Natural killer cell (primary cell): ENCODE results near the gene ATP8B3. TPM values are rescaled to one million over a fixed set of nuclear protein-coding genes. Genes with fewer than 3 reads are reported as not detected.
A peak's percentile ranks its signal among the peaks of the same experiment; 100 is the strongest.

Experiments used
- ATAC-seq, 3 donors: fragments of 150-1000 bp in 2 of 3; fragments of 200-7000 bp in 1 of 3; cut with Tn5 transposase; 1 replicate in 1 of 3; 2 replicates in 2 of 3; pipeline ENCODE4 v1.10.0; 2021; ENCODE audit warnings: mild to moderate bottlenecking in 2 of 3, moderate library complexity in 2 of 3
- DNase-seq, 2 donors: peaks; one replicate each; pipeline versions ENCODE4 v3.0.0 to v3.0.0-alpha.2; 2013 to 2021; ENCODE audit warnings: mixed read lengths in 1 of 2
- H3K27ac ChIP-seq: one replicate; pipeline ENCODE4 v1.5.1; 2013; ENCODE audit warnings: mild to moderate bottlenecking, low read length
- H3K27me3 ChIP-seq: one replicate; pipeline ENCODE4 v1.6.1; 2013; ENCODE audit warnings: low read length; ENCODE audit not compliant: control insufficient read depth, insufficient read depth
- H3K36me3 ChIP-seq: one replicate; pipeline ENCODE4 v1.6.1; 2013; ENCODE audit warnings: low read length; ENCODE audit not compliant: control insufficient read depth, insufficient read depth
- H3K4me1 ChIP-seq: one replicate; pipeline ENCODE4 v1.6.1; 2013; ENCODE audit warnings: low read length; ENCODE audit not compliant: control insufficient read depth, insufficient read depth
- H3K4me3 ChIP-seq: one replicate; pipeline ENCODE4 v1.5.1; 2013; ENCODE audit warnings: low read length
- H3K9me3 ChIP-seq: one replicate; pipeline ENCODE4 v1.6.1; 2013; ENCODE audit warnings: low read length; ENCODE audit not compliant: control insufficient read depth, insufficient read depth
- H3K27ac Mint-ChIP-seq, 2 donors: one replicate each; pipeline ENCODE4 v1.8.0; 2022; ENCODE audit warnings: mild to moderate bottlenecking in 2 of 2, mixed read lengths in 2 of 2, moderate library complexity in 1 of 2
- H3K27me3 Mint-ChIP-seq, 2 donors: one replicate each; pipeline ENCODE4 v1.8.0; 2022; ENCODE audit warnings: low read depth in 2 of 2, mixed read lengths in 2 of 2
- H3K36me3 Mint-ChIP-seq: one replicate; pipeline ENCODE4 v1.8.0; 2022; ENCODE audit warnings: mixed read lengths
- H3K4me1 Mint-ChIP-seq, 2 donors: one replicate each; pipeline ENCODE4 v1.8.0; 2022; ENCODE audit warnings: mixed read lengths in 2 of 2
- H3K4me3 Mint-ChIP-seq: one replicate; pipeline ENCODE4 v1.8.0; 2022; ENCODE audit warnings: mild to moderate bottlenecking, moderate library complexity, mixed read lengths
- H3K9me3 Mint-ChIP-seq, 2 donors: one replicate each; pipeline ENCODE4 v1.8.0; 2022; ENCODE audit warnings: mixed read lengths in 2 of 2
- CTCF ChIP-seq: fragments of 200-600 bp; IDR thresholded peaks from one replicate; pipeline ENCODE4 v1.8.0; 2022; ENCODE audit warnings: antibody characterized with exemption
- WGBS: methylation state at CpG from one replicate; pipeline ENCODE4 v1.1.7; 2013; ENCODE audit warnings: missing lambda C conversion rate; ENCODE audit not compliant: insufficient coverage; 5-methylcytosine and 5-hydroxymethylcytosine counted together
- intact Hi-C: fragments of 100-400 bp; cut with micrococcal nuclease; formaldehyde crosslinking; loops from one replicate; pipeline ENCODE4 v1.14.2; 2022
- total RNA-seq, 4 donors: library from RNA; stranded (reverse); fragments of 120-200 nt in 1 of 4; gene quantifications; one replicate each; pipeline versions ENCODE4 v1.2.3 to v1.2.4, GENCODE V29; 2013 to 2022

Gene ATP8B3
- total RNA-seq, 3 donors from 2014 or later (not counting 1 experiment from before 2014, with no cell fraction given) = 5.3 to 11.5 (median 11.2) TPM

GRCh38 chr19:1768918-1769644 is 43.0 kb downstream of the ATP8B3 start:
- intact Hi-C loops = no loop called here
- Mint-ChIP-seq H3K36me3 (peaks cover 10% of the 10 kb centered on the region), H3K27ac (no peak overlapping the region), H3K4me1 (peaks cover 0 to 6% of the 10 kb centered on the region in 2 donors), H3K27me3 (peaks cover 52 to 62% of the 10 kb centered on the region in 2 donors), H3K4me3 (no peak overlapping the region), H3K9me3 (peaks cover 2 to 4% of the 10 kb centered on the region in 2 donors)
- Histone ChIP-seq H3K4me3 (no peak overlapping the region), H3K36me3 (no peaks in the 10 kb centered on the region), H3K9me3 (peaks cover 8% of the 10 kb centered on the region), H3K4me1 (peaks cover 9% of the 10 kb centered on the region), H3K27me3 (peaks cover 46% of the 10 kb centered on the region), H3K27ac (no peak overlapping the region)
- whole genome bisulfite sequencing = 79% methylated on average over 9 of the region's 9 CpGs
- DNase-seq = no peak
- no peak for TF ChIP-seq CTCF
- no peak for ATAC-seq

- Mint-ChIP-seq H3K27ac (no peak overlapping the region), H3K27me3 (peaks cover 45 to 60% of the 10 kb centered on the region in 2 donors), H3K4me3 (no peak overlapping the region), H3K4me1 (peaks cover 0 to 6% of the 10 kb centered on the region in 2 donors), H3K36me3 (peaks cover 10% of the 10 kb centered on the region), H3K9me3 (peaks cover 2 to 4% of the 10 kb centered on the region in 2 donors)
- Histone ChIP-seq H3K4me1 (peaks cover 9% of the 10 kb centered on the region), H3K9me3 (peaks cover 8% of the 10 kb centered on the region), H3K4me3 (no peak overlapping the region), H3K27me3 (peaks cover 46% of the 10 kb centered on the region), H3K27ac (no peak overlapping the region), H3K36me3 (no peaks in the 10 kb centered on the region)
- no peak for ATAC-seq
- WGBS = 23% methylated on average over 13 of the region's 13 CpGs
- intact Hi-C loops = no loop called here
- DNase-seq = no peak
- no peak for TF ChIP-seq CTCF
These were observed 43.8 kb downstream of the ATP8B3 start for GRCh38 chr19:1768248-1768647.

- Mint-ChIP-seq H3K27me3 (peaks cover 37 to 57% of the 10 kb centered on the region in 2 donors), H3K4me1 (peaks cover 0 to 6% of the 10 kb centered on the region in 2 donors), H3K9me3 (peaks cover 2 to 4% of the 10 kb centered on the region in 2 donors), H3K27ac (no peak overlapping the region), H3K4me3 (no peak overlapping the region), H3K36me3 (peaks cover 10% of the 10 kb centered on the region)
- Histone ChIP-seq H3K9me3 (peaks cover 8% of the 10 kb centered on the region), H3K27me3 (peaks cover 50% of the 10 kb centered on the region), H3K4me3 (no peak overlapping the region), H3K36me3 (no peaks in the 10 kb centered on the region), H3K4me1 (peaks cover 9% of the 10 kb centered on the region), H3K27ac (no peak overlapping the region)
- 4% methylated on average over 21 of the region's 21 CpGs for WGBS
- intact Hi-C loops = loop anchor here (1.0 to 2.0 kb wide), 2 partner anchors 95 to 221 kb away; no protein-coding TSS in a partner anchor
- ATAC-seq (peak; percentile 72 to 87 (median 82)), DNase-seq (peak; percentile 69 to 78)
- peak; percentile 89 for TF ChIP-seq CTCF
These were observed 44.6 kb downstream of the ATP8B3 start for GRCh38 chr19:1767464-1767933.
